Left hindlimb (tissue), 1 donor: ENCODE measurements around the gene PEX7.
A peak's percentile ranks its signal among the peaks of the same experiment; 100 is the strongest.
"Not testable (repeated sequence)": the region's sequence is repeated elsewhere in the genome, so short reads cannot be mapped to it uniquely, and the experiment has no call there.

Source experiments
- DNase-seq: peaks from one replicate; pipeline ENCODE4 v3.0.0-alpha.2; 2018

Gene PEX7, protein sequence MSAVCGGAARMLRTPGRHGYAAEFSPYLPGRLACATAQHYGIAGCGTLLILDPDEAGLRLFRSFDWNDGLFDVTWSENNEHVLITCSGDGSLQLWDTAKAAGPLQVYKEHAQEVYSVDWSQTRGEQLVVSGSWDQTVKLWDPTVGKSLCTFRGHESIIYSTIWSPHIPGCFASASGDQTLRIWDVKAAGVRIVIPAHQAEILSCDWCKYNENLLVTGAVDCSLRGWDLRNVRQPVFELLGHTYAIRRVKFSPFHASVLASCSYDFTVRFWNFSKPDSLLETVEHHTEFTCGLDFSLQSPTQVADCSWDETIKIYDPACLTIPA

DNA sequence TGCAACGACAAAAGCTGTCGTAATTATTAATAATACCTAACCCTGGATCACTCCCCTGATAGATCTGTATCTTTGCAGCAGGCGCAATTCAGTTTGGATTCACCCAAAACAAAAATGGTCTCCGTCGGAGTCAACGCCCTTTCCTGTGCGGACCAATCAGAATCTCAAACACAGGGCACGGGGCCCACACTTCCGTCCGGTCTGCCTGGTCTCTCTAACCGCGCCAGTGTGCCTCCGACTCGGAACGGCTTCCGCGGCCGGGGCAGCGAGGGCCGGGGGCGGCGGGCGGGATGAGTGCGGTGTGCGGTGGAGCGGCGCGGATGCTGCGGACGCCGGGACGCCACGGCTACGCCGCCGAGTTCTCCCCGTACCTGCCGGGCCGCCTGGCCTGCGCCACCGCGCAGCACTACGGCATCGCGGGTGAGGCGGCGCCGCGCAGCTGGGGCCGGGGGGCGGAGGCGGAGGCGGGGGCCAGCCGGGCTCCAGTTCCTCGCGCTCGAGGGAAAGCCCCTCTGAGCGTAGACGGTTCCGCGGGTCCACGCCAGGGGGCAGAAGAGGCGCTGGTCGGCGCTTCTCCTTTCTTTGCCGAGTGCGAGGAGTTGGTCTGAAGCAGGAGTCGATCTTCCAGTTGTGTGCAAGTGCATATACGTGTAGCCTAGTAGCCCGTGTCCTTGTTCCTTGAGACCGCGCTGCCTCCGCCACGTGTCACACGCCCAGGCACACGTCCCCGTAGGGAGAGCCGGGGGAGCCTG is at the start of gene PEX7:
Gene PEX7 (plus strand): TSS at position 217 of the 752 bp plus-strand sequence. CDS start 74 bp downstream, at position 291.
- DNase-seq: peak; percentile 95

DNA sequence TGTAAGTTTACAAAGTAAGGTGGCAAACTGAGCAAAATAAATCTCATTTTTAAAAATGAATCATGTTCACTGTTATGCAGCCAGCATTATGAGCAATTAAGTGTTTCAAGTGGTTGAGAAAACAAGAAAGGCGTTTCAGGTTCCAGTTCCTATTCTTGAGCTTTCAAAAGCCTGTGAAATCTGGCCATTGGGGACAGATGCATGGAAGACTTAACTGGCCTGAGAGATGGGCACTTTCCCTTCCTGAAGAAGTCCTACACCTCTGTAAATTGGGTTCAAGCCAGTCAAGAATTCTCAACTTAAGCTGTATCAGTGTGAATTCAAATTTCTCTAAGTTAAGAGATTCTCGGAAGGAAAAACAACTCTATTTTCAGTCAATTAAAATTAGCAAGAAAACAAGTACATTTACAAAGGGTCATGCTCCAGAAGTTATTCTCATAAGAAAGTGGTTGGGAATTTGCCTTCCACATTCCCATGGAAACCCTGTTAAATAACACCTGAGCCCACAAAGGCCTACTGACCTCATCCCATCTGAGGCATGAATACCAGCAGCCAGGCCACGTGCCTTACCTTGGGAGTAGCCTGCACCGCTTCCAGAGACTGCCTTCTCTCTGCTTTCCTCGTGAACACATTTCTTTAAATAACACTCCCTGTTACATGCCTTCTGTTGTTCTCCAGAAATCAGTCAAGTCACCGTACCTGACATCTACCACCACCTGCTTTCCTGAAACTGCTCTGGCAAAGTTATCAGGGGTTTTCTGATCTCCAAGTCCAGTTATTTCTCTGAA is 49.5 kb upstream of the PEX7 start:
- DNase-seq: no peak

DNA sequence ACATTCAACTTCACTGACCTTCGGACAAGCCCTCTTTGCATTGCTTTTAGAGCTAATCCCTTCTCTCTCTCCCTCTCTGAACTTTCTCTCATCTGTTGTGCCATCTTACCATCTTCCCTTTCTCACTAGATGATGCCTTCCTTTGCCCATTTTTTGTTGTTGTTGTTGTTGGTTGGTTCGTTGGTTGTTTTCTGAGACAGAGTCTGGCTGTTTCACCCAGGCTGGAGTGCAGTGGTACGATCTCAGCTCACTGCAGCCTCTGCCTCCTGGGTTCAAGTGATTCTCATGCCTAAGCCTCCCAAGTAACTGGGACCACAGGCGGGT is 49.0 kb upstream of the PEX7 start:
- DNase-seq: no peak

DNA sequence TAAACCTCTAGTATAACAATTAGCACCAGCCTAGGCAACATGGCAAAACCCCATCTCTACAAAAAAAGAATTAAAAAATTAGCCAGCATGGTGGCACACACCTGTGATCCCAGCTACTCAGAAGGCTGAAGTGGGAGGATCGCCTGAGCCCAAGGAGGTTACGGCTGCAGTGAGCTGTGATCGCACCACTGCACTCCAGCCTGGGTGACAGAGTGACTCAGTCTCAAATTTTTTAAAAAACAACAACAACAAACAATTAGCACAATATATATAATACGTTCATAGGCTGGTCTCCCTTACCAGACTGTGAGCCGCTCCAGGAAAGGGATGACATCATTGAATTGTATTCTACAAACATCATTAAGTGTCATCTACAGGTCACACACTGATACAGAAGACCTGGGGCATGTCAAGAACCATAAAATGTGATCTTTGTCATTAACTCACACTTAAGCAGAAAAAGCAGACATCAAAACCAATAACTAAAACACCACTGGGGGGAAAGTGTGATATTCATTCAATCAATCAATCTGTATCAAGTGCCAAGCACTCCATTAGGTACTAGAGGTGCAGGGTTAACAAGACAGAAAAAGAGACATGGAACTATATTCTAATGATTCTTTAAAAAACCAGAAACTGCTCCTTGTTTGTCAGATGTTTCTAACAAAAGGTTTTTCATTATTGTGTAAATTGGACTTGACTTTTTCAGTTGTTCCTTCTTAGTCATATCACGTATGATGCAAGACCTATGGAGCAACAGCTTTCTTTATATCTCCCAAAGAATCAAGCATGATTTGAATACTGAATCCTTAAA is 48.0 kb upstream of the PEX7 start:
- DNase-seq: no peak

DNA sequence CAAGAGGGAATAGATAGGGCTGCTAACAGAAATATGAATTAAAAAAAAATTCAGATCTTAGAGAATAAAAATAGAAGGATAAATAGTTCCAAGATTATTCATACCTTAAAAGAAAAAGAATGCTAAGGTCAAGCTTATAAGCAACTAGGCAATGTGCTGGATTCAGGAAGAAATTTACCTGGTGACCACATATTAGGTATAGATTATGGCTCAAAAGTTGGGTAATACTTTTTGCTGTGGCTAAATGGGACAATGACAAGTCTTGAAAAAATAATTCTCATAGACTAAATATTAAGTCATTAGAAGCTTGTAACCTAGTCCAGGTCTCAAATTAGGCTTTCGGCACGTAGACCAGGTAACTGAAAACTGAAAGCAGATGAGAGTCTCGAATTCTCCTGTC is 47.3 kb upstream of the PEX7 start:
- no peak for DNase-seq

DNA sequence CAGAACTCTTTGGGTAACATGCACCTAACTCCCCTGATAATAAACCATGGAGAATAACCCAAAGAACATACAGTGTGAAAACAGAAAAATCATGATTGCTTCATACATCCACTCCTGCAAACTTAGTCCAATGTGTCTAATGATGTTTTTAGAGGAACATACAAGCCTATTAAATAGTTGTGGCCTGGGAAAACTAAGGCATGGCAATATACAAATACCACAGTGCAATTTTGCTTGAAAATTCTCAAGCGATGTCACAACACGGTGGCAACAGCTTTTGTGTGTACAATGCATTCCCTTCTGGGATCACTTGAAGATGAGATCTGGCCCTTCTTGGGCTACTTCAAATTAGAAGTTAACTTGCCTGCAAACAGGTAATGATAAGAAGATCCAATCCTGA is 46.8 kb upstream of the PEX7 start:
- no peak for DNase-seq

DNA sequence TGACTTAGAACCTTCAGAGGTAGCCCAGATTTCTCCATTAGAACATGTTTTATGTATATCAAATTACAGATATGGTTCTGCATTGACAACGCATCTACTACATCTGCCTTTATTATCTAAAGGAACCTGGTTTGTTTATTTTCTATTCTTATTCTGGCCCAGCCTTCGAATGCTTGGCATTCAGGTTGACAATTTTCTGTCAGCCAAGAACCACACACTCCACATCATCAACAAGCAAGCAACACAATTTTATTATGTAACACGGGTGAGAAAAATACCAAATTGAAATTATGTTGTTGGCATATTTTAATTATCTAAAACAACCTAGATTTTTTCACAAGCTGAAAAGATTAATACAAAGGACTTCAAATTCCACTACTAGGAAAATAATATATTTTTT is 44.7 kb upstream of the PEX7 start:
- DNase-seq: no peak

DNA sequence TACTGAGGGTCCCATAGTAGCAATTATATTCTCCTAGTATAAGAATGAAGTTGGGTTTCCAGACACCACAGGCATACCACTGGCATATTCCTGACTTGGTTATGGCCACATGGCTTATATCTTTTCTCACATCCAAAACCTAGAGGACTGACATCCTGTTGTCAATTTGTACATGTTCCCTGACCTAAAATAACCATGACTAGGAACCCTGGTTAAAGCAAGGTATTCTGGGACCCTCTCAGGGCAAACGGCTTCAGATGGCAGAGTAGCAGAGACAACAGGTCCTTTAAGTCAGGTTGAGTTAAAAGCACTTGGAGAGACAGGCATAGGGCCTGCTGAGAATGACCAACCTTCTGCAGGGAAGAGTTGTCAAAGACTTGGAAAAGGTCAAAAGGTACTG is 42.7 kb upstream of the PEX7 start:
- DNase-seq: no peak

DNA sequence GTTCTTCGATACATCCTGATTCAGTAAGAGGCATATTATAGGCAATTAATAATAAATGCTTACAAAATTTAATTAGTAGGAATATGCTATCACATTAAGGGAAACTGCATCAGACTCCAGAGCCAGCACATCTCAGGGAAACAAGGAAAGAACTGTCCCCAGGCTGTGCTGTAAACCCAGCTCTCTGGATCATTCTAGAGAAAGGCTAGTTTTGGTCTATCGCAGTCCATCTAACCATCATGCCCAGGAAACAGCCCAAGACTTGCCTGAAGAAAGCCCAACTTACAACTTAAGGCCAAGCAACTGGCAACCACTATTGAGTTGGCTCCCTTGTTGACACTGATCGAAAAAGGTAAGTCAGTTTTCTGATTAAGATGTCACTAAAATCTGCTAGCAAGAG is 41.4 kb upstream of the PEX7 start:
- DNase-seq: no peak

DNA sequence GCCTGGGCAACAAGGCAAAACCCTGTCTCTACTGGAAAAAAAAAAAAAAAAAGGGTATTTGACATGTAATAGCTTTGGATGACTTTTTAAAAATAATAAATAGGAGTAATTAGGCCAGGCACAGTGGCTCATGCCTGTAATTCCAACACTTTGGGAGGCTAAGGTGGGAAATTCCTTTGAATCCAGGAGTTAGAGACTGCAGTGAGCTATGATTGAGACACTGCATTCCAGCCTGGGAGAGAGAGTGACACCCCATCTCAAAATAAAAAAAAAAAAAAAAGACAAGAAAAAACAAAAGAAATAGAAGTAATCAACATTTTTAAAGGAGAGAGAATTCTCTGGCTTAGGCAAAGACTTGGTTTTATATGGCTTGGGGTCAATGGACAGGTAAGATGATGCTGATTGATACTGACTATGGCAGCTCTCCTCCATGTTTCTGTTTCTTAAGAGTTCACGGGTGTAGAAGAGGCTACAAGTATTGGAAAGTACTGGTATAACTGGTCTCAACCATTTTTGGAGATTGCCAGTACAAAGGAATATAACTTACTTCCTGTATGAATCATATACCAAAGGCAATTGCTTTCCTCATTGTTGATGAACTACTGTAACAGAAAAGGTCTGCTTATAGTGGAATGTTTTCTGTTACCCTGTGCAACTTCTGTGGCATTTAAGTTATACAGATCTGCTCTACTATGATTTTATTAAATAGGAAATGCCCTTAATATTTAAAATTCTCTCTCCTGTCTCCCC is 40.2 kb upstream of the PEX7 start:
- no peak for DNase-seq

DNA sequence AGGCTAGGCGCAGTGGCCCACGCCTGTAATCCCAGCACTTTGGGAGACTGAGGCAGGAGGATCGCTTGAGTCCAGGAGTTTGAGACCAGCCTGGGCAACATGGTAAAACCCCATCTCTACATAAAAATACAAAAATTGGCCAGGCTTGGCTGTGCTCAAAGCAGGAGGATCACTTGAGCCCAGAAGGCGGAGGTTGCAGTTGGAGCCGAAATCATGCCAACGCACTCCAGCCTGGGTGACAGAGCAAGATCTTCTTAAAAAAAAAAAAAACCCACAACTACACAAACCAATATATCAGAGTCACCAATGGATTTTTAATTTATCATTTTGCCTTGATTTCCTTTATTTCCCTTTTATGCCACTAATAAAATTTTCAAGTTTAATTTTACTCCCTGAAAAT is 39.4 kb upstream of the PEX7 start:
- DNase-seq: no peak

DNA sequence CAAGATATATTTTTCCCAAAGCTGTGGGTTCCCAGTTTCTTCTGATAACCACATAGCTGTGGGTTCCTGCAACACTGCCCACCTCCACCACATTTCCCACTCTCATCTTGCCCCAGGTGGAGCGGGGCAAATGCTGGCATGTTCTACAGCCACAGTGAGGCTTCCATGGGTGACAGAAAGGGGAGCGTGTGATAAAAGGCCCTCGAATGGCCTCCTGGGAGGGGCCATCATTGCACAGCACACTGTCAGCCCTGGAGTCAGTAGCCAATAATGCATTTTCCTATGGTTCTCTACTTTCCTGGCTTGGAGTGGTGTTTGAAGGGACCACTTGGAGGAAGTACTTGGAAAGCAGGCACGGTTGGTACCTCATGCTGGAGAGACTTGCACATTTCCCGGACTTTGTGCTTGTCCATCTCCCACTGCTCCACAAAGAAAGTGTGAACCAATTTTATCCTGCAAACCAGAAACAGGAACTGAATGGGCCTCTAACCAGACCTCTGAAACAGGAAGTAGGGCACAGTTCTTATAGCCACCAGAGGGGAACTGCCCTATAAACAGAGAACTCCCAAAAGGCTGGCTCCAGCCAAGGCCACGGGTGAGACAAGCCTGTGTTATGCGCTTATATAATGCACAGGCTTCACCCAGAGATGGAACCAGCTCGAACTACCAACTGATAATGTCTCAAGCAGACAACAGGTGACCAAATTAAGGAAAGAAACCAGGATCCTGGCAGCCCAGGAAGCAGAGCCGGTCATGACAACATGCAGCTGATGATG is 38.7 kb upstream of the PEX7 start:
- no peak for DNase-seq

DNA sequence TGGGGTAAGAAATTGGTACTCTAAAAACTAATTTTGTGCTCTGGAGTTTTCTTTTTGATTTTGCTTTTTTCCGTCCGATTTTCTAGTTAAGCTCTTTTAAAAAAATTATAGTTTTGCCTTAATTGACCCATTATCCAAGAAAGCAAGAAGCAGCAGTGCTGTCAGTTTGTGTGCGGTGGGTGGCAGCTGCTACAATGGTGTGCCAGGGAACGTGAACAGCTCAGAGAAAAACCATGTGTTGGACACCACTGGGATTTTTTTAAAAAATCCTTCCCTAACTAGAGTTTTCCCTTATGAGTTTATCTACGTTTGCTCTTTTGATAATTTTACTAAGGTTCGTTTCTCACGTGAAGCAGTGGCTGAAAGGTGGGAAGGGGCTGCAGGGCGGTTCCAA is 38.1 kb upstream of the PEX7 start:
- no peak for DNase-seq

DNA sequence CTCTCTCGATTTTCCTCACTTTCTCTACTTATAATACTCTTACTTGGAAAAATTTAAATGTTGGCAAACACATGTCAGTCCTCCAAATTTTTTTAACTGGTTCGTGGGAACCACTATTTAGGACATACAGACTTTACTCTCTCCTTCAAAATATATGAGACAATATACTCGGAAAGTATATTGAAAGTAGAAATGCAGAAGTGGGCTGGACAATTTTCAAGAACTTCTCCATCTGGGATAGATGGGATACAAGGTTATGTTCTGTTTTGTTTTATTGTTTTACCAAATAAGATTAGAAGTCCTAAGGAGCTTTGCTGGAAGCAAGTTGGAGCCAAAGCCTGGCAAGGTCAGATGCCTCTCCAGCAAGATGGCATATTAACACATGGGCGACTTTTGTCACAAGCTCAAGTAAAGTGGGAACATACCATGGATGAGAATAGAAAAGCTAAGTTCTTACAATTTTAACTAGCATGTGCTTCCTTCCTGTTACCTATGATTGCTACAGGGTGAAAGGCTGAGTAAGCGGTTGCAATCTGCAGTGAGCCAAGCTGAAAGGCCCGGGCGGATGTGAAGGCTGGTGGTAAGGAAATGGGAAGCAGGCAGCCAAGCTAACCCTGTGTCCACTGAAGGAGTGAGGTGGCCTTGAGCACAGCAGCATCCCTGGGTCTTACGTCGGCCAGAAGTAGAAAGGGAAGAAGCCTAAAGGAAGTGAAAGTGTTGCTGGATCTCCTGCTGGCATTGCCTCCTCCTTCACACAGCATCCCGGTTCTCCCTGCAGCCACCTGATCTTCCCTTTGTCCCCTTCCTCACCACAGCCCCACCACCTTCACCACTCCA is 37.3 kb upstream of the PEX7 start:
- DNase-seq: no peak

DNA sequence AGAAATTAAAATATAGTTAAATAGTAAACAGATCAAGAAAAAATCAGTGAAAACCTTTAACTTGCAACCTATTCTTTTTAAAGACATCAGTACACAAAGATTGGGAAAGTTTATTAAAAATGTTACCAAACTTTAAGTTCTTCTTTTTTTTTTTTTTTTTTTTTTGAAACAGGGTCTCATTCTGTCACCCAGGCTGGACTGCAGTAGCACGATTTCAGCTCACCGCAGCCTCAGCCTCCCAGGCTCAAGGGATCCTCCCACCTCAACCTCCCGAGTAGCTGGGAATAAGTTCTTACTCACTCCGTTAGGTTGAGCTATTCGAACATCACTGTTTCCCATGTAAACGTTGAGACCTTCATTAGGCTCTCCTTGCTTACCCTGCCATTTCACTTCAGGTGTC is 35.7 kb upstream of the PEX7 start:
- no peak for DNase-seq

DNA sequence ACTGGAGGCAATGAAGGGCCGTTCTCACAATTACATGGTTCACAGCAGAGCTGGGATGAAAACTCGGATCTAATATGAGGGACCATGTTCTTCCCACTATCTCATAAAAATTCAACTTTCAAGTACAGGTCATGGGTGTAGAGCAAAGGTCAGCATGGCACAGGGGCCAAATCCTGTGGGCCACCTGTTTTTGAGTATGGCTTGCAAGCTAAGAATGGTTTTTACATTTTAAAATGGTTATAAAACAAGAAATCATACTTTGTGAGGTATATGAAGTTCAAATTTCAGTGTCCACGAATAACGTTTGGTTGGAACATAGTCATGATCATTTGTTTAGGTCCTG is 34.7 kb upstream of the PEX7 start:
- DNase-seq: no peak

DNA sequence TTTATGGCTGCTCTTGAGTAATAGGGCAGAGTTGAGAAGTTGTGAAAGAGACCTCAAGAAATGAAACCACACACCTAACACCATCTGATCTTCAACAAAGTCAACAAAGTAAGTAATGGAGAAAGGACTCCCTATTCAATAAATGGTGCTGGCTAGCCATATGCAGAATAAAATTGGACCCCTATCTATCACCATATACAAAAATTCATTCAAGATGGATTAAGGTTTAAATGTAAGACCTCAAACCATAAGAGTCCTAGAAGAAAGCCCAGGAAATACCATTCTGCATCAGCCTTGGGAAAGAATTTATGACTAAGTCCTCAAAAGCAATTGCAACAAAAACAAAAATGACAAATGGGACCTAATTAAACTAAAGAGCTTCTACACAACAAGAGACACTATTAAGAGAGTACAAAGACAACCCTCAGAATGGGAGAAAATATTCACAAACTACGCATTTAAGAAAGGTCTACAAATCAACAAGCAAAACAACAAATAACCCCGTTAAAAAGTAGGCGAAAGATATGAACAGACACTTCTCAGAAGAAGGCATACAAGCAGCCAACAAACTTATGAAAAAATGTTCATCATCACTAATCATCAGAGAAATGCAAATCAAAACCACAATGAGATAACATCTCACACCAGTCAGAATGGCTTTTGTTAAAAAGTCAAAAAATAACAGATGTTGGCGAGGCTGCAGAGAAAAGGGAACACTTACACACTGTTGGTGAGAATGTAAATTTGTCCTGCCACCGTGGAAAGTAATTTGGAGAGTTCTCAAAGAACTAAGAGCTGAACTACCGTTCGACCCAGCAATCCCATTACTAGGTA is 34.1 kb upstream of the PEX7 start:
- DNase-seq: no peak

DNA sequence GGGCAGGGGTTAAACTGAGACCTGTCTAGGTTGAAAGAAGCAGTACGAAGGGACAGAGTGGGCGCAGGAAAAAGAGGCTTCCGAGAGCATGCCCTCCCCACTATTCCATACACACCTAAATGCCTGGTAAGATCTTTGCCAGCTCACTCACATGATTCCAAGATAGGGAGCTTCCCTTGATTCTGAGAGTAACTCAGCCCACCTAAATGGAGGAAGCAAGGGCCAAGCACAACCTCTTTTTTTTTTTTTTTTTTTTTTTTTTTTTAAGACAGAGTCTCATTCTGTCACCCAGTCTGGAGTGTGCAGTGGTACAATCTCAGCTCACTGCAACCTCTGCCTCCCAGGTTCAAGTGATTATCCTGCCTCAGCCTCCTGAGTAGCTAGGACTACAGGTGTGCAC is 33.0 kb upstream of the PEX7 start:
- DNase-seq: not testable (repeated sequence)

DNA sequence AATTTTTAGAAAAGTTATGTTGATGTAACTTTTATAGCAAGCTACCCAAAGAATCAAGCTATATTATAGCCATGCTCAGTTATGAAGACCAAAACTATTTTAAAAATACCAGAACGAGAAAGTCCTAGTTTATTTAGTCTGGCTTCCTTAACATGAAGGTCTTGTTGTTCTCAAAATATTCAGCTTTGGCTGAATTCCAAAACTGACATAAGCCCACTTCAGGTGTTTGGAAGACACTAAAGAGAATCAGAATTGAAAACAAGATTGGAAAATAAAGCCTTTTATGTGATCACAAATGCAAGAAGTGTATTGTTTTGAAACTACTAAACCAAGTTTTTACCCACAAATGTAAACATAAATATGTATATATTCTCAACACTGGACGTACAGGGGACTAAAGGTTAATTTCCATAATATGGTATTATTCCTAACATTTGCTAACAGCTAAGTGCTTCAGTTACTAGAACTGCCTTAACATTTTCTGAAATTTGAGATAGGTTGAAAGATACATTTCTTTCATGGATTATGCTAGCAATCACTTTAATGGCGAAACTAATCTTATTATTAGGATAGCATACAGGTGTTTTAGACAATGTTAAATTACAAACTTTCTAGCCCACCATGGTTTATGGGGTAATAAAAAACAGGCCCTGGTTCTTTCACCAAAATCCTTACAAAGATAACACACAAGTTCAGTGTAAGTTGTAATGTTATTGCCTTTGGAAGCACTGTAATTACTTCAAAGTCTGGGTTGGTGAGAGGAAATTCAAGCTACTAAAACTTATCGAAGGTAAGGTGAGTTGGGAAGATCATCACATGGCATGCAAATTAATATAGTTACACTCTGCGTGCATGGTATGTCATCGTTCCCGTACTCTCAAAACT is 31.7 kb upstream of the PEX7 start:
- no peak for DNase-seq
